Activated CD4-positive, alpha-beta T cell treated with anti-CD3 and anti-CD28 coated beads for 24 hours (primary cell): ENCODE data around the gene METTL24.

Experiments used
- DNase-seq, 2 donors: peaks; one replicate each; pipeline ENCODE4 v3.0.0-alpha.2; 2020; ENCODE audit warnings: low read depth in 2 of 2

Gene METTL24

DNA sequence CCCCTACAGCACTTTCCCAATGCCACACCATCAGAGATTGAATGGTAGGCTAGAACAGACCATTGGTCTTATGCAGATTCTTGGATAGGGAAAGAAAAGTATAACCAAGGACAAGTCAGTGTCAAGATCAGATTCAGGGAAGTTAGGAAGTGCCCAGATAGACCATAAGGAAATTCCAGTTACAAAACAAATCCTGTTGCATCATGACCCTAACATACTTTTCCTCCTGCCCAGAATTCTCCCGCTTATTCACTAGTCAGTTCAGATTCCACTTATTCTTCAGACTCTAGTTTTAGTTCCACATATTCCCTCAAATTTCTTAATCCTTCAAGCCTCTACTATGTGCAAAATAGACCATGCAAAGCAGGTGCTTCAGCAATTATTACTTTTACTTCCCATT is 20.7 kb downstream of the METTL24 start:
- no peak for DNase-seq

DNA sequence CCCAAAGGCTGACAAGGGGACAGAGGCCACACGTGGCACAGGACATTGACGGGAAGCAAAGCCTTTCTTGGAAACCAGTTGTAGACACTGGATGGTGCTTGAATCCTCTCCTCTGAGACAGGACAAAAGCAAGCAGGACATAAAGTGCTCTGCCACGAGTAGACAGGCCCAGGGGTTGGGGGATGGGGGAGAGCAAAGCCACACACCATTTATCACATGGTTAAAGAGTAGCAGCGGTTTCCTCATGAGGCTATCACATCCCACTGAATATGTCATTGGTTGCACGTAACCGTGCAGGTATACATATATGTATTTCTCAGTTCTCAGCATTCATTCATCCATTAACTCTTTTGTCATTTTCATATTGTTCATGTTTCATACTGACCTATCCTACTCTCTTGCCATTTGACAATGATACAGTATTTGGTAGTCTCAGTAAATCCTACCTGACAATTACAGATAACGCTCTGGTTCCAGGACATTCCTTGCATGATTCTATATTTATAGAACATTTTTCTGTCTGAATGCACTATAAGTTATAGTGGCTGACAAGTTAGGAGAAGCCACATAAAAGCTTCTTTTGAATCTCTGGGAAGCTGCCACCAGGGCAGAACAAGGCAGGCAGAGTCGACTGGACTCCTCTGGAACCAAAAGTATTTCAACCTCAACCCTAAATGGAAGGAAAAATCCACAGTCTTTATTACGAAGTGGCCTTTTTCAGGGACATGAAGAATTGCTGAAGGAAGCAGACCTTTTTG is 23.5 kb downstream of the METTL24 start:
- DNase-seq: no peak

DNA sequence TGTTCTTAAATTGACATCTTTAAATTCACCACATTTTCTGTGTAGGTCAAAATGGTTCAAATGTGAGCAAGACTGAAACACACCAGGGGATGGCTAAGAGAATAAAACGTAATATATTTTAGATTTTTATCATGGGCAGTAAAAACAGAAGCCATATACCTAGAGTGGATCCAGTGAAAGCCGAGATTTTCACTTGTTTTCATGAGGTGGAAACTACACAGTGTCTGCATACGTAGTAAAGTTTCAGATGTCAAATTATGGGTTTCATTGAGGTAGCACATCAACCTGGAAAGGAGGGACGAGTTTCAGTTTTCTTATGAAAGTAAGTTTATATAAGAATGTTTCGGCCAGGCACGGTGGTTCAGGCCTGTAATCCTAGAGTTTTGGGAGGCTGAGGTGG is 25.9 kb downstream of the METTL24 start:
- DNase-seq: no peak

DNA sequence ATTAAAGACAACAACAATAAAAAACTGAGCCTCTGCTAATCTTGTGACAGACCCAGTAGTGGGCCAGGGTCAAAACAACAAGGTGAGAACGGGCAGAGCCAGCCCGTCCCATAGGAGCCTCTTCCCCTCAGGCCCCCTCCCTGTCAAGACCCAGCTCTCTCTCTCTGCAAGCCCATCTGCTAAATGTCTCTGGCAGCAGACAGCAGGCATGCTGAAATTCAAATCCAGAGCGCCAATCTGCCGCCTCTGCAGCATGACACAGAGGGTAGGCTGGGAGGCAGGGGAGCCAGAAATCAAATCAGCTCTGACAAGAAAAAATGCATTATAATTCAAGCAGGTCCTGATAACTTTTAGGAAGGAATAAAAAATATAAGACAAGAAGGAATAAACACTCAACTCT is 26.3 kb downstream of the METTL24 start:
- DNase-seq: no peak

DNA sequence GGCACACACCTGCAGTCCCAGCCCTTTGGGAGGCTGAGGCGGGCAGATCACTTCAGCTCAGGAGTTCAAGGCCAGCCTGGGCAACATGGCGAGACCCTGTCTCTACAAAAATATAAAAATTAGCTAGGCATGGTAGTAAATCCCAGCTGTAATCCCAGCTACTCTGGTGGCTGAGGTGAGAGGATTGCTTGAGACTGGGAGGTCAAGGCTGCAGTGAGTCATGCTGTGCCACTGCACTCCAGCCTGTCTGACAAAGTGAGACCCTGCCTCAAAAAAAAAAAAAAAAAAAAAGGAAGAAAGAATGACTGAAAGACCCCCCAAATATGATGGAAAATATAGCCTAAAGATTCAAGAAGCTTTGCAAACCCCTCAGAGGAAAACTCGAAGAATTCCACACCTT is 26.8 kb downstream of the METTL24 start:
- no peak for DNase-seq

DNA sequence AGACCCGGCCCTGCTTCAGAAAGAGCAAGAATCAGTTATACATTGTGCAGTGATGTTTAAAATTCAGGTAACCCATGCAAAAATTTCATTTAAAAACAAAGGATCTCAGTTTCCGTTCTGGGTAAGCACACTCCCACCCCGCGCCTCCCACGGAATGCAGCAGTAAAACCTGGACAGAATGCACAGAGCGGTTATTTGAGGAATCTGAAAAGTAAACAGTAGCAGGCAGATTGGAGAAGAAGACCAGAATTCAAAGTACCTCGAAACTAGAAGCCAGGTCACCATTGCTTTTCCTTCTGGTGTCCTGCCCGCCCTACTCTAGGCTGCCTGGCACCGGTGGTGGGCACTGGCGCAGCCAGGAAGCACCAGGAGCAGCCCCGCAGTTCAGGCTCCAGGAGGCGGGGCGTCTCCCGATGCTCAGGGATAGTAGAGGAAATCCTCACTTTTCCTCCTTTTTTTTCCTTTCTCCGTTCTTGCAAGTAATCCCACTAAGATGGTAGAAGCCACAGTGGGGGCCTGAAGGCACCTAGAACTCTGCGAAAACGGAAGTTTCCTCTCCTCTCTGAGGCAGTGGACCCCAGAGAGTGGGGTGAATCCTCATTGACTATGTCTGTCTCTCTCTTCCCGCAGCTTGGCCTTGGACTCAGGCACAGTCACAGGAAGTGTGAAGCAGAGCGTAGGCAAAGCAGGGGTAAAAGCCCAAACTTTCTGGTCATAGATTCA is 28.3 kb downstream of the METTL24 start:
- no peak for DNase-seq

DNA sequence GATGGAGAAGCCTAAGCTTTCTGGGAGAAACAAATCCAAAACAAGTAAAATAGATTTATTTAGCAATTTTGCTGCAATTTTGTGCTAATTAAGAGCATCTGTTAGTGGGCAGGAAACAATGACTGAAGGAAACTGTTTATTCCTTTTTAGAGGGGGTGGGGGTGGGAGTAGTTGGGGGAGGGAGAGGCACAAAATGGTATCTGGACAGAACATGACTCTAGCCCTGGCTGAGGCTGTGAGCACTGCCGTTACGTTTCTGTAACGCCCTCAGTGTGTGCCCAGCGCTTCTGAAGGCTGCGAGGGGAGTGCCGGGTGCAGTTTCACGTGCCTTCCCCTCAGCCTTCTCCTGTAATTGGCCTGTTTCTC is 28.8 kb downstream of the METTL24 start:
- DNase-seq: no peak

DNA sequence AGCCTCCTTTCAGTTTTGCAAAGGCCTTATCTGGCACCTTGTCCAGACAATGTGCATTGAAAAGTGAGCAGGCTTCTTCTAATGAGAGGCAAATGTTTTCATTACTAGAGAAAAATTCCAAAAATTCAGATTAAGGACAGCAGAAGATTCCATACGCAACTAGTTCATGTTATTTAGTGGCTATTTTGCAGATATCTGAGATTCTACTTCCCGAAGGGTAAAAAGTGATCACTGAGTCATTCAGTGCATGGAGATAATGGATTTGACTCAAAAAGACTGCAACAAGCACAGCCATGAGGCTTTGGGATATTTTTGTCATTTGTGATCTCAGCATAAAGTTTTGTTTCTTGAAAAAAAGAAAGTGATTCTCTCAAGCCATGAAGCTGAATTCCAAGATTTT is 29.9 kb downstream of the METTL24 start:
- no peak for DNase-seq

DNA sequence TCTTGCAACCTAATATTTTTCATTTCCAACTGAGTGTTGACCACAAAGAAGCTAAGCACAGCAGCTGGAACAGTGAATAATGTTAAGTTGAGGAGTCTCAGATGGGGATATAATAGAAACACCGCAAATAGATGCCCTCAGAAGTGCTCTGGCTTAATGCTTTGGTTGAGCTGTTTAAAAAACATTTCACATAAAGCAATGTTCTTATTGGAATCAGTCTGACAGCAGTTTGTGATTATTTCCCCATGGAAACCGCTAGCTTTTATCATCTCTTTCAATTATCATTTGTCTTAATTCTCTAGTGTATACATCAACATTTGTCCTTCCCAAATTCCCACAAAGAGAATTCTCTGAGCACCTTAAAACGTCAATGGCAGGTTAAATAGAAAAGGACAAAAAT is 30.8 kb downstream of the METTL24 start:
- no peak for DNase-seq

DNA sequence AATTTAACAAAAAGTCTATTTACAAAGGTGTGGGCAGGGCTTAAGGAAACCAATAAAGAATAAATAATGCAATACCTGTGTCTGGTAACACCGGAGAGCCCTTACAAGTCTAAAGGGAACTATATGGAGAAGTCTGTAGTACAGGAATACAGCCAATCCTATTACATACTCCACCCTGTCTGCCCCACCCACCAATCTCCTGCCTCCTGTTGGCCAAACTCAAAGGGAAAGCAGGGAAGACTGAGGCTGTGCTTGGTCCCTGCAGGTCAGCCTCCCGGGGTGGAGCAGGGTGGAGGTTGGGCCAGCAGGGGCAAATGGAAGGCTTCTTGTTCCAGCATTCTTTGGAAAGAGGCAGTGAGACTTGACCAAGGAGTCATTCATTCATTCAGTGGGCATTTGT is 31.5 kb downstream of the METTL24 start:
- no peak for DNase-seq

DNA sequence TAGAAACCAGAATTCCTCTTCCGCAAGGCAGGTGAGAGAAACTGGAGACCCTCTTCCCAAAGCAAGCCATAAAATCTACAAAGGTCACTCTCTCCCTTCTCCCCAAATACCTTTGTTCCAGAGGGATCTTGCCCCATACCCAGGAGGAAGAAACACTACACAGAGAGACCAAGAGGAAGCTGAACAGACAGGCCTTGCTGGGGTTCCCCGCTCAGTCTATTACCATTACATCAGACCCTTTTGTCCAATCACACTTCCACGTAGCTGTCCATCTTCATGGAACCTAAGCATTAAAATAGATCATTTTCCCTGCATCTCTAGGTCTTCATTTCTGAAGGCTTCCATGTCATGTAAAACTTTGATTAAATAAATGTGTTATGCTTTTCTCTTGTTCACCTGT is 32.1 kb downstream of the METTL24 start:
- no peak for DNase-seq

DNA sequence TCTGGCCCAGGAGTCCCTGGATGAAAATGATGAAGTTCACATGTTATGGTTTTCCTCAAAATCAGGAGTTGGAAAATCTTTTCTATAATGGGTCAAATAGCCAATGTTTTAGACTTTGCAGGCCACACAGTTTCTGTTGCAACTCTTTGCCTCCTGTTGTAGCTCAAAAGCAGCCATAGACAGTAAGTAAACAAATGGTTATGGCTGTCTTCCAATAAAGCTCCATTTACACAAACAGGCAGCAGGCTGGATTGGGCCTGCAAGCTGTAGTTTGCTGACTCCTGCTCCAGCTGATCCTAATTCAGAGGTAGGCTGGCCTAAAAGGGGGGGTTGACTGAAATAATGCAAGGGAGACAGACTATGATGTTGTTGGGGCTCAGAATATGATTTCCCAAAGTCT is 33.0 kb downstream of the METTL24 start:
- no peak for DNase-seq

DNA sequence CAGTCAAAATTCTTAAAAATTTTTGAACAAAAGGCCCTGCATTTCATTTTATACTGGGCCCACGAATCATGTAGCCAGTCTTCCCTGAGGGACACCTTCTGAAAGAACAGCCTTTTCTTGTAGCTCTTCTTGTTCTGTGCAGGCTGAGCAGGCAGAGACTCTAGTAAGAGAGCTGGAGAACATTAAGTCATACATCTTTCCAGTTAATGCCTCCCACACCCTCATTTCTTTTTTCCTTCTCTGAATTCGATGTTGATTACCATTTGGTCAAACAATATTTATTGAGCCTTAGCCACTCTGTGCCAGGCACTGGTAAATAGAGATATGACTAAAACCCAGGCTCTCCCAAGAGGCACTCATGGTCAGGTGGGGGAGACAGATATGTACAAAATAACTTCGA is 33.6 kb downstream of the METTL24 start:
- DNase-seq: no peak

DNA sequence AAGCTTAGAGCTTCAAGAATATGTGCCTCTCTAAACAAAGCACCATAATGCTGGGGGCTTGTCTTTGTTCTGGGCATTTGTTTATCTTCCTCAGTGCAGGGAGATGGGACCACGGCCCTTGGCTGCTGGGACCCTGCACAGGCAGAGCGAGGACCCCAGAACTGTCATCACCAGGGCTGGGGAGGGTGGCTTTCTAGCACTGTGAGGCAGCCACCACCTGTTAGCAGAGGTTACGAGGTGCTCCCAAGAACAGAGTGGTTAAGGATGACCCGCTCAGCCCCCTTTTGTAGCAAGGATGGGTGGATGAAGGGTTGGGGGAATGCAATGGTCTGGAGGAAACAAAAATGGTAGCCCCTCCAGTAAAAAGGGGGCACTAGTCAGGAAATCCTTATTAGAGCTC is 34.9 kb downstream of the METTL24 start:
- DNase-seq: no peak

DNA sequence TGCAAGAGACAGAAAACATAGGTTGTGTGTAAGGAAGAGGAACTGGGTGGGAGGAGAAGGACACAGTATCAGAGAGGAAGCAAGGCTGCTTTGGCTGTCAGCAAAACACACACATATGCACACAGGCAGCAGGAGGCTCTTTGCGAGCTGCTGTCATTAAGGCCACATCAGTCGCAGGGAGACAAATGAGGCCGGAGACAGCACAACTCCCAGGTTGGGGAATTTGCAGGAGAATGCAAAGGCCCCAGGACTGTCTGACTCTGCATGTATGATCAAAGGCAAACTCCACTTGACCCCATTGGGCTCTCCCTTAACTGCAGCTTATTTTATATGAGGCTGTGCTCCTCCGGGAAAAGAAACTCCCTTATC is 35.3 kb downstream of the METTL24 start:
- DNase-seq: no peak

DNA sequence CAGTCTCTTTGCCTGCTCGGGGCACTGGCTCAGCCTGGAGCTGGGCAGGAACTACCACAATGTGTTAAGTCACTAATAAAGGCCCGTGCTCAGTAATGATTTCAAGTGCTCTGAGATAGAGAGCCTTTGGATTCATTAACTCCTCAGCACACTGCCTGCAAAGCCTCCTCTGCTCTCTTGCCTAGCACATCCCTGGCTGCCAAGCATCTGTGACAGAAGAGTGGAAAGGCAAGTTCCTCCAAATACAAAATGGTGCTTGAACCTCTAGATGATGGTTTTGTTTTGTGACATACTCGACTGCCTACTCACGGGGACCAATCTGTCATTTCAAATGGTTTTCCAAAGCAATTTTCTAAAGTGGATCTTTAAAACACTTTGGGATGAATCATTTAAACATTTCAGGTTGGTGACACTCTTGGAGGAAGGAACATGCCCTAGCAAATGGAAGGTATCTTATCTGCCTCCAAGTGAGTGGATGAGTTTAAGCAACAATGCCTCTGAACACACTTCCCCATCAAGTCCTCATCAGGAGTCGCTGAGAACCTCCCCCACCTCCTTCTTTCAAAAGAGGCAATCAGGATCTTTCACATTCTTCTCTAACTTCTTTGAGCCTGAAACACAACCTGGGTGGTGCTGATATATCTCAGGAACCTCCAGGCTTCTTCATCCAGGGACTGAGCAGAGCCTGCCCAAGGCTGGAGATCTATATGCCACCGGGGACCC is 35.8 kb downstream of the METTL24 start:
- DNase-seq: no peak

DNA sequence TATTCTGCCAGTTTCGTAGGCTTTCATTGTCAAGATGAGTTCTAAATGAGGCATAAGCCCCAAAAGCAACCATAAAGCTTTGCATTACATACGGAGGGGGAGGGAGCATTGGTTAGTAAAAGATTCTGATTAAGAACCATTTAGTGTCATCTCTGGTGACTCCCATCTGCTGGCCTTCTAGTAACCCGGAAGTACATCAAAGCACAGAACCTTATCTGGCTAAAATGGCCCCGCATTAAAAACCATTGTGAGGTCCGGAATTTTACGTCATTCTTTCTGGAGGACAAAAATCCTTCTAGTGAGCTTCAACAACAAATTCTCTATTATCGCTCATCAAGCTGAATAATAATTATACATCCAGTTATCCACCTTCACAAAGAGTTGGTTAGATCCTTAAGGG is 37.8 kb downstream of the METTL24 start:
- DNase-seq: no peak

DNA sequence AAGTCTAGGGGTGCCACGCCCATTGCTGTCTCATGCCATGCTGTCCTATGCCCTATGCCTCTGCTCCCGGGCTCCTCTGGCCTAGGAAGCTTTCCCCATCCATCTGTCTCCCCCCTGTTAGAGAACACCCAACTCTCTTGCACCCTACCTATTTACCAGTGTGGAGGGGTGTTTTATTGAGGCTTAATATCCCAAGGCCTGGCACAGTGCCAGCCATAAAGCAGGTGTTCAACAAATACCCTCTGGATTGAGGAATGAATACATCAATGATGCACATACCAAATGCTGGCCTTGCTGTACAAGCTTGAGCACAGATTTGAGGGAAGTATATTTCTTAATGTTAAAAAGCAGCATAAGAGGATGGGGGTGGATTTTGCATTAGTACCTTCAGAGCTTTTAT is 38.3 kb downstream of the METTL24 start:
- DNase-seq: no peak

DNA sequence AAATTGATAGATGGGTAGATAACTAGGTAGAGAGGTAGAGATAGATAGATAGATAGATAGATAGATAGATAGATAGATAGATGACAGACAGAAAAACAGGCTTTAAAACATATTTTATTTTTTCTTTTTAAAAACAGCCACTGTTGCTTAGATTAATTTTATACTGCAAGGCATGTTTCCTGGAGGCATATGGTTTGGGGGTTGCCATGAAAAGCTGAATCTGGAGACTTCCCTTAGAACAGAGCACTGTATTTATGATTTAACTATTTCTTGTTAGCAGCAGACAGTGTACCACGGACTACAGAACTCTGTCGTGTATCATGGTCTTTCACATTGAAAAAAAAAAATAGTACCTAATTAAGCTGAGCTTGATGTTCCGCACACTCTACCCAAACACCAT is 38.8 kb downstream of the METTL24 start:
- DNase-seq: no peak

DNA sequence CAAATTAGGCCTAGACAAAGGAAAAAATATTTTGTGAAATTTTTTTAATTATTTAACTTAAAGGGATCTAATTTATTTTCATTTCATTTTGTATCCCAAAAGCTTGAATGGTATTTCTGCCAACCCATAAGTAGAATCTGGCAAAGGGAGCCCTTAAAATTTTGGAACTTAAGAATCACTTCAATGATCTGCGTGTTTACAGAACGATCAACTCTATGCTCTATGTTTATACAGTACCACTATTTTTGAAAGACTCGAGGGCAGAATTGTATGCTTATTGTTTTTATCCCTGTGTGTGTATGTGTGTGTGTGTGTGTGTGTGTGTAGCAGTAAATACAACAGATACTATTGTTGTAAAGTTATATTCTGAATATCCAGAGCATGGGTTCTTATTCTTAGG is 39.2 kb downstream of the METTL24 start:
- no peak for DNase-seq

DNA sequence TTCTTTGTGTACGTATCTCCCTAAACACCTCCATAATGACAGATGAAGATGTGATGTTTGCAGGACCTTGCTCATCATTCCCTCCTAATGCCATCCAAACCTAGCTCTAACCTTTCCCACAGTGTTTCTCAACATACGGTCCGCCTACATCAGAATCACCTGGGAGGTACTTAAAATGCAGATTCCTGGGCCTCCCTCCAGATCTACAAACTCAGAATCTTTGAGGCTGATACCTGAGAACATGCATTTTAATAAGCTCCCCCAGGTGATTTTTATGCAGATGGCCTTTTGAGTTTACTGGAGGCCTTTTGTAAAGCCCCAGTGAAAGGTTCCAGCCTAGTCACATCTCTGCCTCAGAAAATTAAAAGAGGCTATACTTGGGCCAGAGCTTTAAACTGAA is 40.5 kb downstream of the METTL24 start:
- DNase-seq: no peak

DNA sequence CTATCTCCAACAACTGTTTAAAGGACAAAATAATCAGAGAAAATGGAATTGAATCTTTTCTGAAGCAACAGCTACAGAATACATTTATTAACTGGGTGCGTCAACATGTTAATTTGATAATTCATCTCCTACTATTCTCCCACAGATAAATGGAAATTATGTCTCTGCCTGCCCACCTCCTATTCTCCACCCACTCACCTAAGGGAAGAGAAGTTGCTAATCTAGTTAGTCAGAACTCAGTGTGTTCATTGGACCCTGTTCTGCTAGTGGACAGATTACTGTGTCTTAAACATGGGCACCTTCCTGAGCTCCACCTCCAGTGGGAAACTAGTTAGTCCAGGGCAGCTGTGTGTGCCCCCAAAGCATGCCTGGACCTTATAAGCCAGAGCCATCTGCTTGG is 41.0 kb downstream of the METTL24 start:
- no peak for DNase-seq

DNA sequence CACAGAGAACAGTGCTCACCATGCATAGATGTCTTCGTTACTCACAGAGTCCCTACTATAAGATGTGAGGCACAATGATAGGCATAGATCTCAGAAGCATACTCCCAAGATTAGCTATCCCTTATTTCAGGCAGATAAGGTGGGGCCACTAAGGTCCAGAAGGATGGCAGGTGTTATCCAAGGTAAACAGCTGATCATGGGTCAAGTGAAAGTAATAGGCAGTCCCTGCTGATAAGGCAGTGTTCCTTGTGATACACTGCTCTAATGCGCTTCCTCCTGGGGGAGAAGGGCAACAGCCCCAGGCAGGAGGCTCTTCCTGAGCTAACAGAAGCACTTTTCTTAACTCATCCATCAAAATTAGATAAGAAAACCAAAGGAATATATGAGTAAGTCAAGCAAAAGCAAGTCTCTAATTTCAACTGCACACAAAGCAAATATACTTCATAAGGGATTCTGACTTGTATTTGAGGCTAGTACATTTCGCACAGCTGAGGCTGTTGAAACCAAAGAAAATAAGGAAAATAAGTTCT is 42.2 kb downstream of the METTL24 start:
- no peak for DNase-seq
